Right atrium auricular region (tissue), 2 donors: Measurements from ENCODE around the gene EXT2. TPM values are rescaled to one million over a fixed set of nuclear protein-coding genes. Genes with fewer than 3 reads are reported as not detected.

ENCODE experiments used
- DNase-seq: peaks from one replicate; pipeline ENCODE4 v3.0.0-alpha.2; 2019; ENCODE audit warnings: low spot score
- H3K27ac ChIP-seq, 2 donors: fragments of 200-600 bp; sonication (generic); 1 replicate in 1 of 2; 2 replicates in 1 of 2; pipeline ENCODE4 v1.5.1; 2016 to 2019
- H3K27me3 ChIP-seq, 2 donors: fragments of 200-600 bp; sonication (generic); one replicate each; pipeline versions ENCODE4 v1.5.1 to v1.6.0; 2017 to 2019
- H3K36me3 ChIP-seq: fragments of 200-600 bp; sonication (generic); one replicate; pipeline ENCODE4 v1.5.1; 2016
- H3K4me1 ChIP-seq, 2 donors: fragments of 200-600 bp; sonication (generic); one replicate each; pipeline versions ENCODE4 v1.5.1 to v1.6.0; 2017 to 2019
- H3K4me3 ChIP-seq, 2 donors: fragments of 200-600 bp; sonication (generic); 1 replicate in 1 of 2; 2 replicates in 1 of 2; pipeline ENCODE4 v1.5.1; 2017 to 2019; ENCODE audit warnings: mild to moderate bottlenecking in 1 of 2, moderate library complexity in 1 of 2
- H3K9me3 ChIP-seq, 2 donors: fragments of 200-600 bp; sonication (generic); one replicate each; pipeline ENCODE4 v1.5.1; 2019
- CTCF ChIP-seq, 2 donors: fragments of 200-600 bp; sonication (generic); IDR thresholded peaks; one replicate each; pipeline ENCODE4 v1.5.1; 2019; ENCODE audit warnings: antibody characterized with exemption in 2 of 2
- total RNA-seq, 2 donors: library from RNA; depleted of rRNA; stranded (reverse); fragments of >200 nt; gene quantifications; one replicate each; pipeline ENCODE4 v1.1.0, GENCODE V29; 2016

The EXT2 gene
- total RNA-seq, 2 donors from 2014 or later: 37.2 to 45.2 TPM

DNA sequence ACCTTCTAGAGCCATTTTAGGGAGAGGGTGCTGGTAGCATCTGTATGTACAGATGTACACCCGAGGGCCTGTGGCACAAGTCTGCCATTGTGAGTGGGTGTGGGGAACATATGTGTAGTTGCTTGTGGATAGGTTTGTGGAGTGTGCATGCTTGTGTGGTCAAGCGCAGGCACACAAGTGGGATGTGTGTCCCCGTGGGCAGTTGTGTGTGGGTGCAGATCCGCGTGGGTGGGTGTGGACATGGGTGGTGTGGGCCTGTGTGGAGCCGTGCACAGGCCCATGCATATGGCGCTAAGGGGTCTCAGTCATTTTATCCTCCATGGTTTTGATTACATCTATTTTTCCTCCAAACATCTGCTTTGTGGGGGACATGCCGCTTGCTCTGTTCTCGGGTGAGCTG lies 185.7 kb downstream of the EXT2 start:
- Histone ChIP-seq H3K27ac (no peak overlapping the region), H3K27me3 (no peaks in the 10 kb centered on the region), H3K36me3 (no peaks in the 10 kb centered on the region), H3K4me1 (no peaks in the 10 kb centered on the region), H3K4me3 (no peak overlapping the region), H3K9me3 (no peaks in the 10 kb centered on the region)
- no peak for DNase-seq
- no peak for TF ChIP-seq CTCF (IDR thresholded peaks at IDR 0.05)

DNA sequence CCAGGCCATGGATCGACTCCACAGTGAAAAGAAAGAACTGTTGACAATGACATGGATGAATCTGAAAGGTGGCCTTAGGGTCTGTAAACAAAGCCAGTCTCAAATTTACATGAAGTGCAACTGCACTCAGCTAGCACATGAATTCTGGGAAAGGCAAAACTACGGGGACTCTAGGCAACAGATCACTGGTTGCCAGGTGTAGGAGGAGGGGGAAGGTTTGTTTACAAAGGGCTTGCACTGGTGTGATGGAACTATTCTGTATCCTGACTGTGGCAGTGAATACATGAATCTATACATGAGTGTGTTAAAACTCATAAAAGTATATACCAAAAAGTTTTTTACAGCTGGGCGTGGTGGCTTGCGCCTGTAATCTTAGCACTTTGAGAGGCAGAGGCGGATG lies 187.1 kb downstream of the EXT2 start:
- Histone ChIP-seq H3K36me3 (no peaks in the 10 kb centered on the region), H3K4me3 (no peak overlapping the region), H3K27me3 (no peaks in the 10 kb centered on the region), H3K27ac (no peak overlapping the region), H3K4me1 (no peaks in the 10 kb centered on the region), H3K9me3 (no peaks in the 10 kb centered on the region)
- DNase-seq: no peak
- no peak for TF ChIP-seq CTCF (IDR thresholded peaks at IDR 0.05)

DNA sequence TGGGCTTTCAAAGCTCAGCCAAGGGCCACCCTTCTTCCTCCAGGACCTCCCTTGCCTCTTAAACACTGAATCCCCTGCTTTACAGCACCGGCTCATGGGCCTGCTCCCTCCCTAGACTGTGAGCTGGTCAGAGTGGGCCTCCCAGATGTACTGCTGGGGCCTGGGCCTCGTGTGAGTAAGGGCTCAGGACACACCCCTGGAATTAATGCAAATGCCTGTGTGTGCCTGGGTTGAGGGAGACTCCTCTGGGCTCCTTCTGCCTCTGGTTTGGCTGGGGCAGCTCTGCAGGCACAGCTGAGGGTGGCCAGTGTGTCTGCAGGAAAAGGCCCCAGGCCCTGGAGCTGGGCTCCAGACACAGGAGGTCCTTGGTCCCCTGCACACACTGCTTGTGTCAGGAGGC lies 190.3 kb downstream of the EXT2 start:
- TF ChIP-seq CTCF (IDR thresholded peaks at IDR 0.05): no peak
- H3K4me1 ChIP-seq: no peaks in the 10 kb centered on the region
- no peak for DNase-seq
- no peak overlapping the region for H3K27ac ChIP-seq
- H3K36me3 ChIP-seq: no peaks in the 10 kb centered on the region
- H3K4me3 ChIP-seq: no peak overlapping the region
- no peaks in the 10 kb centered on the region for H3K27me3 ChIP-seq
- no peaks in the 10 kb centered on the region for H3K9me3 ChIP-seq

GRCh38 chr11:44286268-44286880 lies 190.9 kb downstream of the EXT2 start:
- Histone ChIP-seq H3K4me1 (no peaks in the 10 kb centered on the region), H3K4me3 (no peak overlapping the region), H3K36me3 (no peaks in the 10 kb centered on the region), H3K27me3 (no peaks in the 10 kb centered on the region), H3K9me3 (no peaks in the 10 kb centered on the region), H3K27ac (no peak overlapping the region)
- no peak for DNase-seq
- TF ChIP-seq CTCF (IDR thresholded peaks at IDR 0.05): peak; percentile 94

DNA sequence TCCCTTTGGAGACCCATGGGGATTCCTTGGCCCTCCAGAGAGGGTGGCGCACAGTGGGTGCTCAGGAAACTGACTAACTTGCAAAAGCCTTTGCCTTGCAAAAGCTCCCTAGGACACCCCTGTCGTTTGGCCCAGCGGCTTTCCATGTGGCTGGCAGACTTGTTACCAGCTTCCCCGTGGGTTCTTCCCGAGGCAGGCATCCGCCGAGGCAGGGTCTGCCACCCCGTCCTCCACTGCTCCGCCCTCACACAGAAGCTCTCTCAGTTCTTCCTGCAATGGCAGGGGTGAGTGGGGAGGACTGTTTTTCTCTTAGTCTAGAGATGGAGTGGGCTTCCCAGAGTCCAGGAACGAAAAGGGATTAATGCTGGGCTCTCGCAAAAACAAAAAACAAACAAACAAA lies 191.4 kb downstream of the EXT2 start:
- no peak overlapping the region for H3K27ac ChIP-seq
- DNase-seq: no peak
- TF ChIP-seq CTCF (IDR thresholded peaks at IDR 0.05): no peak
- no peaks in the 10 kb centered on the region for H3K9me3 ChIP-seq
- no peaks in the 10 kb centered on the region for H3K36me3 ChIP-seq
- H3K27me3 ChIP-seq: no peaks in the 10 kb centered on the region
- H3K4me1 ChIP-seq: no peaks in the 10 kb centered on the region
- H3K4me3 ChIP-seq: no peak overlapping the region

DNA sequence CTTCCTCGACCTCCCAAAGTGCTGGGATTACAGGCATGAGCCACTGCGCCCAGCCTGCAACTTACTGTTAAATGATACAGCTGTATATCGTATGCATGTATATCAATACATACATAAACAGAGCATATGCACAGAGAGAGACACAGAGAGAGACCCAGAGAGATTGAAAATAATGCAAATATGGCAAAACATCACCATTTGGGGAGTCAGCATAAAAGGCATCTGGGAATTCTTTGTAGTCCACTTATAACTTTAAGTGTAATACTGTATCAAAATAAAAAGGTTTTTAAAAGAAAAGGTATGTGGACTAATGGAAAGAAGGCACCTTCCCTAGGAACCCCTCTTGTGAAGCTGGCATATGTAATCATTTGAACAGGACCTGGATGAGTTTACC lies 192.7 kb downstream of the EXT2 start:
- H3K4me3 ChIP-seq: no peak overlapping the region
- no peak for DNase-seq
- no peaks in the 10 kb centered on the region for H3K4me1 ChIP-seq
- no peaks in the 10 kb centered on the region for H3K9me3 ChIP-seq
- no peak overlapping the region for H3K27ac ChIP-seq
- H3K36me3 ChIP-seq: no peaks in the 10 kb centered on the region
- no peak for TF ChIP-seq CTCF (IDR thresholded peaks at IDR 0.05)
- H3K27me3 ChIP-seq: no peaks in the 10 kb centered on the region
